PC-9 (cell line): ENCODE data around the gene SDK2. TPM values are rescaled to one million over a fixed set of nuclear protein-coding genes. Genes with fewer than 3 reads are reported as not detected.

ENCODE experiments used
- BruUV-seq: library from RNA; stranded (reverse); fragments of 400-500 nt; replicated peaks from 2 replicates; lab custom pipeline; 2021; lab: Mats Ljungman, UMichigan
- CTCF ChIA-PET: fragments of 300-600 bp; sonication (Branson Sonifier 250); formaldehyde crosslinking; loops from one replicate; lab custom pipeline; 2022; ENCODE audit warnings: antibody characterized with exemption; lab: Charles Lee
- POLR2A ChIA-PET: fragments of 300-600 bp; sonication (Branson Sonifier 250); formaldehyde crosslinking; loops from one replicate; lab custom pipeline; 2022; ENCODE audit warnings: antibody characterized with exemption; ENCODE audit not compliant: unreplicated experiment; lab: Charles Lee
- DNase-seq, 2 experiments: peaks; one replicate each; pipeline versions ENCODE4 v3.0.0 to v3.0.0-alpha.2; 2015 to 2022; ENCODE audit warnings: mixed read lengths in 1 of 2
- H2AFZ ChIP-seq: fragments of 200-600 bp; sonication (generic); 2 replicates; pipeline ENCODE4 v1.8.1; 2017; ENCODE audit warnings: antibody characterized with exemption
- H3F3A ChIP-seq: fragments of 200-600 bp; sonication (generic); 2 replicates; pipeline ENCODE4 v1.8.1; 2017; ENCODE audit warnings: antibody characterized with exemption, mild to moderate bottlenecking, low read depth; ENCODE audit not compliant: insufficient read depth
- H3K27ac ChIP-seq: fragments of 200-600 bp; sonication (generic); 2 replicates; pipeline ENCODE4 v1.6.1; 2016; ENCODE audit warnings: mixed run types
- H3K27me3 ChIP-seq: fragments of 200-600 bp; sonication (generic); 2 replicates; pipeline ENCODE4 v1.6.1; 2016; ENCODE audit warnings: low read depth, mixed run types; ENCODE audit not compliant: insufficient read depth
- H3K36me3 ChIP-seq: fragments of 200-600 bp; sonication (generic); 2 replicates; pipeline ENCODE4 v1.6.1; 2016; ENCODE audit warnings: low read depth, mixed run types
- H3K4me1 ChIP-seq: fragments of 200-600 bp; sonication (generic); replicated peaks from 2 replicates; pipeline ENCODE4 v1.6.1; 2016; ENCODE audit warnings: mixed run types; ENCODE audit not compliant: insufficient read depth
- H3K4me2 ChIP-seq: fragments of 200-600 bp; sonication (generic); 2 replicates; pipeline ENCODE4 v1.6.1; 2017; ENCODE audit warnings: mixed run types
- H3K4me3 ChIP-seq: fragments of 200-600 bp; sonication (generic); 2 replicates; pipeline ENCODE4 v1.6.1; 2016; ENCODE audit warnings: mixed run types
- H3K79me2 ChIP-seq: fragments of 200-600 bp; sonication (generic); 2 replicates; pipeline ENCODE4 v1.6.1; 2017; ENCODE audit warnings: low read depth, mixed run types
- H3K9me2 ChIP-seq: fragments of 200-600 bp; sonication (generic); 2 replicates; pipeline ENCODE4 v1.8.1; 2017; ENCODE audit warnings: mild to moderate bottlenecking; ENCODE audit not compliant: insufficient read depth
- H3K9me3 ChIP-seq: fragments of 200-600 bp; sonication (generic); 2 replicates; pipeline ENCODE4 v1.8.1; 2016; ENCODE audit warnings: low read depth; ENCODE audit not compliant: insufficient read depth
- H4K20me1 ChIP-seq: fragments of 200-600 bp; sonication (generic); 2 replicates; pipeline ENCODE4 v1.8.1; 2017; ENCODE audit not compliant: insufficient read depth
- CTCF ChIP-seq: fragments of 200-600 bp; sonication (generic); conservative IDR thresholded peaks from 2 replicates; pipeline ENCODE4 v1.6.1; 2017; ENCODE audit warnings: mixed run types, antibody characterized with exemption, mild to moderate bottlenecking, moderate library complexity
- EZH2 ChIP-seq: fragments of 200-600 bp; sonication (generic); IDR thresholded peaks from 2 replicates; pipeline ENCODE4 v1.8.0; 2017; ENCODE audit warnings: antibody characterized with exemption, low read depth
- intact Hi-C: fragments of 100-400 bp; cut with micrococcal nuclease; formaldehyde crosslinking; loops from one replicate; pipeline ENCODE4 v1.10.0; 2022; ENCODE audit not compliant: unreplicated experiment
- total RNA-seq: library from RNA; stranded (reverse); gene quantifications from 2 replicates; pipeline ENCODE4 v1.2.3, GENCODE V29; 2021

SDK2 gene
- total RNA-seq, 1 experiment from 2014 or later = 0.04 TPM

- intact Hi-C loops = no loop called here
- Histone ChIP-seq H3F3A (no peaks in the 10 kb centered on the region), H3K9me2 (no peaks in the 10 kb centered on the region), H2AFZ (no peak overlapping the region), H3K4me3 (no peak overlapping the region), H3K4me1 (no peaks in the 10 kb centered on the region), H3K27ac (no peak overlapping the region), H3K4me2 (no peak overlapping the region), H4K20me1 (no peaks in the 10 kb centered on the region), H3K9me3 (no peaks in the 10 kb centered on the region), H3K27me3 (peaks cover 99% of the 10 kb centered on the region), H3K36me3 (no peaks in the 10 kb centered on the region), H3K79me2 (no peaks in the 10 kb centered on the region)
- POLR2A ChIA-PET = no interaction called here
- TF ChIP-seq EZH2 (no peak), CTCF (no peak)
- DNase-seq = no peak
- CTCF ChIA-PET = no interaction called here
- BruUV-seq = no TSS peak
Observed at GRCh38 chr17:73584987-73585386, 59.3 kb downstream of the SDK2 start.

- H3K27me3 ChIP-seq = peaks cover 99% of the 10 kb centered on the region
- POLR2A ChIA-PET = no interaction called here
- CTCF ChIA-PET = no interaction called here
- H3F3A ChIP-seq = no peaks in the 10 kb centered on the region
- H4K20me1 ChIP-seq = no peaks in the 10 kb centered on the region
- BruUV-seq = no TSS peak
- H3K36me3 ChIP-seq = no peaks in the 10 kb centered on the region
- H3K4me3 ChIP-seq = no peak overlapping the region
- no peaks in the 10 kb centered on the region for H3K79me2 ChIP-seq
- no peak for DNase-seq
- no peaks in the 10 kb centered on the region for H3K4me1 ChIP-seq
- intact Hi-C loops = no loop called here
- no peaks in the 10 kb centered on the region for H3K9me3 ChIP-seq
- TF ChIP-seq EZH2 = no peak
- H3K27ac ChIP-seq = no peak overlapping the region
- no peaks in the 10 kb centered on the region for H3K9me2 ChIP-seq
- H2AFZ ChIP-seq = no peak overlapping the region
- H3K4me2 ChIP-seq = no peak overlapping the region
Observed at GRCh38 chr17:73584049-73584448, 60.2 kb downstream of the SDK2 start.

- TF ChIP-seq EZH2 = no peak
- no peak for TF ChIP-seq CTCF
- H3K27ac ChIP-seq = no peak overlapping the region
- ChIA-PET POLR2A (no interaction called here), CTCF (no interaction called here)
- H3K79me2 ChIP-seq = no peaks in the 10 kb centered on the region
- BruUV-seq = no TSS peak
- no peaks in the 10 kb centered on the region for H3K9me3 ChIP-seq
- H3F3A ChIP-seq = no peaks in the 10 kb centered on the region
- no peaks in the 10 kb centered on the region for H3K9me2 ChIP-seq
- no peak overlapping the region for H2AFZ ChIP-seq
- no peak overlapping the region for H3K4me3 ChIP-seq
- H3K27me3 ChIP-seq = peaks cover 98% of the 10 kb centered on the region
- no peaks in the 10 kb centered on the region for H3K4me1 ChIP-seq
- intact Hi-C loops = no loop called here
- H3K4me2 ChIP-seq = no peak overlapping the region
- H3K36me3 ChIP-seq = no peaks in the 10 kb centered on the region
- no peak for DNase-seq
- H4K20me1 ChIP-seq = no peaks in the 10 kb centered on the region
Observed at GRCh38 chr17:73582821-73583220, 61.4 kb downstream of the SDK2 start.

- H3K9me3 ChIP-seq = no peaks in the 10 kb centered on the region
- no peaks in the 10 kb centered on the region for H3K4me1 ChIP-seq
- ChIA-PET POLR2A (no interaction called here), CTCF (no interaction called here)
- TF ChIP-seq CTCF = no peak
- TF ChIP-seq EZH2 = no peak
- no peak for DNase-seq
- no peaks in the 10 kb centered on the region for H3F3A ChIP-seq
- no peak overlapping the region for H3K4me3 ChIP-seq
- no peaks in the 10 kb centered on the region for H3K79me2 ChIP-seq
- intact Hi-C loops = no loop called here
- no peak overlapping the region for H3K4me2 ChIP-seq
- no TSS peak for BruUV-seq
- peaks cover 98% of the 10 kb centered on the region for H3K27me3 ChIP-seq
- H4K20me1 ChIP-seq = no peaks in the 10 kb centered on the region
- no peak overlapping the region for H3K27ac ChIP-seq
- H3K36me3 ChIP-seq = no peaks in the 10 kb centered on the region
- no peak overlapping the region for H2AFZ ChIP-seq
- no peaks in the 10 kb centered on the region for H3K9me2 ChIP-seq
Observed at GRCh38 chr17:73582359-73582758, 61.9 kb downstream of the SDK2 start.
